GM10847 (cell line): Measurements from ENCODE around the gene PRCC.

Source experiments
- POLR2A ChIP-seq: IDR thresholded peaks from 2 replicates; pipeline ENCODE4 v1.6.1; 2011; ENCODE audit not compliant: insufficient read length; ENCODE audit errors: extremely low read depth

The PRCC gene

GRCh38 chr1:156767101-156767878, at the start of gene PRCC:
PRCC (plus strand) TSS chr1:156767535; CDS start chr1:156767772, 237 bp downstream.
- TF ChIP-seq POLR2A: peak; percentile 26

GRCh38 chr1:156721131-156721530, 46.2 kb upstream of the PRCC start:
- no peak for TF ChIP-seq POLR2A

GRCh38 chr1:156721535-156721934, 45.8 kb upstream of the PRCC start:
- no peak for TF ChIP-seq POLR2A

- no peak for TF ChIP-seq POLR2A
Measured at GRCh38 chr1:156725683-156726280, 41.6 kb upstream of the PRCC start.

GRCh38 chr1:156726549-156727226, 40.6 kb upstream of the PRCC start:
- no peak for TF ChIP-seq POLR2A

GRCh38 chr1:156727492-156727891, 39.8 kb upstream of the PRCC start:
- no peak for TF ChIP-seq POLR2A

- TF ChIP-seq POLR2A: peak; percentile 87
Measured at GRCh38 chr1:156727926-156728598, 39.3 kb upstream of the PRCC start, which contains the start of gene METTL25B. METTL25B (plus strand) TSS chr1:156728469; CDS start chr1:156729105, 636 bp downstream.

GRCh38 chr1:156728599-156729462, 38.5 kb upstream of the PRCC start, which contains the start of gene ISG20L2:
ISG20L2 (minus strand) TSS chr1:156728766; CDS start chr1:156727652, 1,114 bp downstream.
- TF ChIP-seq POLR2A: peak; percentile 59

- TF ChIP-seq POLR2A: no peak
Measured at GRCh38 chr1:156733989-156734584, 33.2 kb upstream of the PRCC start.

GRCh38 chr1:156738407-156738806, 28.9 kb upstream of the PRCC start:
- TF ChIP-seq POLR2A: no peak

GRCh38 chr1:156738916-156739315, 28.4 kb upstream of the PRCC start:
- no peak for TF ChIP-seq POLR2A

GRCh38 chr1:156740237-156740740, 27.0 kb upstream of the PRCC start:
- no peak for TF ChIP-seq POLR2A

- TF ChIP-seq POLR2A: peak; percentile 63
Measured at GRCh38 chr1:156740741-156741480, 26.4 kb upstream of the PRCC start, which contains the start of gene MRPL24. MRPL24 (minus strand) TSS chr1:156741088; CDS start chr1:156738704, 2,384 bp downstream.
